ENCODE data around the gene PDE7B. TPM values are rescaled to one million over a fixed set of nuclear protein-coding genes. Genes with fewer than 3 reads are reported as not detected.

Gene PDE7B
- polyA plus RNA-seq, 1 donor (not counting 4 experiments of a cell fraction or from before 2014, with no cell fraction given): 0.01 TPM

GRCh38 chr6:136012943-136013342, 161.4 kb downstream of the PDE7B start:
- Histone ChIP-seq H4K20me1 (ENCODE audit: control insufficient read depth, extremely low read depth, insufficient read depth, low read length) (no peaks in the 10 kb centered on the region), H3K27ac (ENCODE audit: control insufficient read depth, insufficient read depth, low read length) (no peak overlapping the region), H3K4me2 (ENCODE audit: control insufficient read depth, extremely low read depth, insufficient read depth, low read depth, low read length) (no peak overlapping the region)

DNA sequence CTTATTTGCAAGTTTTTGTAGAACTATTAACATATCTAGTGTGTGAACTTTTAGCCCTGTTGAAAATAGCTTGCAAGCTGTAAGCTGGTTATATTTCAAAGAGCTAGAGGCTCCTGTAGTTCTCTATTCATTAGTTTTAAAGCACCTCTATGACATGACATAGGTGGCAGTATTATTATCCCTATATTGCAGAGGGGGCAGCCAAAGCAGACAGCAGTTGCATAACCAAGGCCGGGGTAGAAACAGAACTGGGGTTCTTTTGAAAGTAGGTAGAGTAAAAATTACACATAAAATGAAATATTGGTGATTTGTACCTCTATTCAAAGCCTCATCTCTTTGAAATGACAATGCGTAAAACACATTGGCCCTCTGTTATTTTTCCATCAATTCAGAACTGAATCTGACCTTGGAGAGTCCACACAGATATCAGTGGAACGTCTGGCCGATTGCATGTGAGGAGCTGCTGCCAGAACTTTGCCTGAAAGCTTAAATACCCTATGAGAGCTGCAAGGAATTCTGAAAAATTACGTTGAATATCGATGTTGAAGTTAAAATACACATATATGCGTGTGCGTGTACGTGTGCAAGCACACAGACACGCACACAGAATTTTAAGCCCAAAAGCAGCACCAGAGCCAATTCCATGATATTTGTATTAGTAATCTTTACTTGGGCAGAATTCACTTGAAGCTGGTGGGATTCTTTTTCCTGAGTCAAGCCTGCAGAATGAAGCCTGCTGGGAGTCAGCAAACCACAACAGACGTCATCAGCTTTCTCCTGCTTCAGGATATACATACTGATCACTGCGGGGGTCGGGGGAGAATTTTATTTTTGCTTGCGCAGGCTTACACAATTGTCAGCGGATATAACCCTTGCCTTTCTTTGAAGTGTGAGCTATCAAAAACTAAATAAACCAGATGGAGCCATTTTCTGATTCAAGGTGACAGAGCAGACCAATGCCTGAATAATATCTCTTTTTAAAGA, 163.2 kb downstream of the PDE7B start:
- no peak overlapping the region for H3K4me3 ChIP-seq (ENCODE audit: control insufficient read depth in 2 of 3, extremely low read depth in 1 of 3, insufficient read depth in 2 of 3, low read depth in 1 of 3, low read length in 3 of 3)
- no peaks in the 10 kb centered on the region for H3K79me2 ChIP-seq (ENCODE audit: control insufficient read depth, insufficient read depth, low read length)
- H3K9me1 ChIP-seq (ENCODE audit: control insufficient read depth, extremely low read depth, insufficient read depth, low read length): no peaks in the 10 kb centered on the region
- no peaks in the 10 kb centered on the region for H3K4me1 ChIP-seq (ENCODE audit: control insufficient read depth, extremely low read depth, insufficient read depth, low read length)
- H4K20me1 ChIP-seq (ENCODE audit: control insufficient read depth, extremely low read depth, insufficient read depth, low read length): no peaks in the 10 kb centered on the region
- dilution Hi-C loops (cut with MboI; ENCODE audit: extremely low pct_ligation_motif_present, low sequenced_read_pairs): no loop called here
- no peaks in the 10 kb centered on the region for H3K36me3 ChIP-seq (ENCODE audit: control insufficient read depth in 2 of 2, extremely low read depth in 1 of 2, insufficient read depth in 2 of 2, low read length in 2 of 2)
- H2AFZ ChIP-seq (ENCODE audit: control insufficient read depth, low read length): no peak overlapping the region
- DNase-seq (ENCODE audit: low read depth, low spot score) (no peak), FAIRE-seq (no peak)
- TF ChIP-seq CTCF (optimal IDR thresholded peaks at IDR 0.05 in 1 of 3, IDR thresholded peaks at IDR 0.05 in 1 of 3, conservative IDR thresholded peaks at IDR 0.05 in 1 of 3; ENCODE audit: extremely low read depth in 1 of 3, insufficient read depth in 2 of 3, low read length in 3 of 3) (no peak), EZH2 (IDR thresholded peaks at IDR 0.05; ENCODE audit: low read length) (no peak)
- no peak overlapping the region for H3K9ac ChIP-seq (ENCODE audit: control insufficient read depth, extremely low read depth, insufficient read depth, low read length)
- H3K4me2 ChIP-seq (ENCODE audit: control insufficient read depth, extremely low read depth, insufficient read depth, low read depth, low read length): no peak overlapping the region
- H3K27me3 ChIP-seq (ENCODE audit: control insufficient read depth, extremely low read depth, insufficient read depth, low read length): no peaks in the 10 kb centered on the region
- no peak overlapping the region for H3K27ac ChIP-seq (ENCODE audit: control insufficient read depth, insufficient read depth, low read length)
- no peaks in the 10 kb centered on the region for H3K9me3 ChIP-seq (ENCODE audit: control insufficient read depth, low read depth, low read length)

More at GRCh38 chr6:136012943-136013342, 161.4 kb downstream of the PDE7B start:
- no peak for DNase-seq (ENCODE audit: low read depth, low spot score)
- no peak for FAIRE-seq
- Histone ChIP-seq H3K27me3 (ENCODE audit: control insufficient read depth, extremely low read depth, insufficient read depth, low read length) (no peaks in the 10 kb centered on the region), H3K4me1 (ENCODE audit: control insufficient read depth, extremely low read depth, insufficient read depth, low read length) (no peaks in the 10 kb centered on the region), H2AFZ (ENCODE audit: control insufficient read depth, low read length) (no peak overlapping the region), H3K9me3 (ENCODE audit: control insufficient read depth, low read depth, low read length) (no peaks in the 10 kb centered on the region), H3K79me2 (ENCODE audit: control insufficient read depth, insufficient read depth, low read length) (no peaks in the 10 kb centered on the region), H3K9me1 (ENCODE audit: control insufficient read depth, extremely low read depth, insufficient read depth, low read length) (no peaks in the 10 kb centered on the region), H3K9ac (ENCODE audit: control insufficient read depth, extremely low read depth, insufficient read depth, low read length) (no peak overlapping the region), H3K36me3 (ENCODE audit: control insufficient read depth in 2 of 2, extremely low read depth in 1 of 2, insufficient read depth in 2 of 2, low read length in 2 of 2) (no peaks in the 10 kb centered on the region), H3K4me3 (ENCODE audit: control insufficient read depth in 2 of 3, extremely low read depth in 1 of 3, insufficient read depth in 2 of 3, low read depth in 1 of 3, low read length in 3 of 3) (no peak overlapping the region)
- dilution Hi-C loops (cut with MboI; ENCODE audit: extremely low pct_ligation_motif_present, low sequenced_read_pairs): no loop called here
- TF ChIP-seq CTCF (optimal IDR thresholded peaks at IDR 0.05 in 1 of 3, IDR thresholded peaks at IDR 0.05 in 1 of 3, conservative IDR thresholded peaks at IDR 0.05 in 1 of 3; ENCODE audit: extremely low read depth in 1 of 3, insufficient read depth in 2 of 3, low read length in 3 of 3) (no peak), EZH2 (IDR thresholded peaks at IDR 0.05; ENCODE audit: low read length) (no peak)
